ENCODE measurements around the gene MYO7A.

MYO7A gene

GRCh38 chr11:77108436-77108835, 19.6 kb upstream of the MYO7A start:
- DNase-seq, result no peak
- intact Hi-C loops (cut with DNase I), result no loop called here

GRCh38 chr11:77109236-77110019, 18.6 kb upstream of the MYO7A start:
- intact Hi-C loops (cut with DNase I), result no loop called here
- DNase-seq, result peak in 2 of 10 donors; percentile 25 to 83

GRCh38 chr11:77110836-77111235, 17.2 kb upstream of the MYO7A start:
- intact Hi-C loops (cut with DNase I), result no loop called here
- peak in 2 of 10 donors; percentile 43 to 60 for DNase-seq

GRCh38 chr11:77111277-77111676, 16.8 kb upstream of the MYO7A start:
- intact Hi-C loops (cut with DNase I), result no loop called here
- peak in 1 of 10 donors; percentile 10 for DNase-seq

GRCh38 chr11:77111946-77112345, 16.1 kb upstream of the MYO7A start:
- intact Hi-C loops (cut with DNase I), result no loop called here

GRCh38 chr11:77112641-77113381, 15.2 kb upstream of the MYO7A start:
- DNase-seq, result peak in 3 of 10 donors; percentile 72 to 83 (median 79)
- intact Hi-C loops (cut with DNase I), result no loop called here

More at GRCh38 chr11:77111946-77112345, 16.1 kb upstream of the MYO7A start:
- peak in 2 of 10 donors; percentile 55 for DNase-seq

GRCh38 chr11:77113382-77114088, 14.5 kb upstream of the MYO7A start:
- intact Hi-C loops (cut with DNase I), result no loop called here
- DNase-seq, result peak in 6 of 10 donors; percentile 30 to 85 (median 47)

- peak in 2 of 10 donors; percentile 31 to 55 for DNase-seq
- intact Hi-C loops (cut with DNase I), result no loop called here
Measured at GRCh38 chr11:77114089-77114463, 14.0 kb upstream of the MYO7A start.

- intact Hi-C loops (cut with DNase I), result no loop called here
- peak in 3 of 10 donors; percentile 26 to 77 (median 66) for DNase-seq
Measured at GRCh38 chr11:77115181-77115611, 12.8 kb upstream of the MYO7A start.

GRCh38 chr11:77115956-77116355, 12.1 kb upstream of the MYO7A start:
- peak in 3 of 10 donors; percentile 3 to 64 (median 63) for DNase-seq
- intact Hi-C loops (cut with DNase I), result no loop called here

- peak in 4 of 10 donors; percentile 20 to 47 (median 34) for DNase-seq
- intact Hi-C loops (cut with DNase I), result no loop called here
Measured at GRCh38 chr11:77117492-77117891, 10.6 kb upstream of the MYO7A start.

GRCh38 chr11:77118086-77118485, 10.0 kb upstream of the MYO7A start:
- peak in 3 of 10 donors; percentile 14 to 77 (median 73) for DNase-seq
- intact Hi-C loops (cut with DNase I), result no loop called here

- DNase-seq, result peak in 4 of 10 donors; percentile 15 to 84 (median 70)
- intact Hi-C loops (cut with DNase I), result no loop called here
Measured at GRCh38 chr11:77118971-77119370, 9.1 kb upstream of the MYO7A start.

GRCh38 chr11:77119531-77119936, 8.5 kb upstream of the MYO7A start:
- intact Hi-C loops (cut with DNase I), result no loop called here
- DNase-seq, result peak in 4 of 10 donors; percentile 19 to 74 (median 63)

- peak in 3 of 10 donors; percentile 26 to 62 (median 50) for DNase-seq
- intact Hi-C loops (cut with DNase I), result no loop called here
Measured at GRCh38 chr11:77120571-77120970, 7.5 kb upstream of the MYO7A start.

- peak in 4 of 10 donors; percentile 16 to 82 (median 62) for DNase-seq
- intact Hi-C loops (cut with DNase I), result no loop called here
Measured at GRCh38 chr11:77121096-77121640, 6.9 kb upstream of the MYO7A start.

GRCh38 chr11:77121876-77122575, 6.0 kb upstream of the MYO7A start:
- DNase-seq, result peak in 3 of 10 donors; percentile 39 to 69 (median 67)
- intact Hi-C loops (cut with DNase I), result no loop called here

GRCh38 chr11:77122576-77123212, 5.4 kb upstream of the MYO7A start:
- DNase-seq, result peak in 3 of 10 donors; percentile 31 to 71 (median 53)
- intact Hi-C loops (cut with DNase I), result no loop called here

GRCh38 chr11:77123591-77123990, 4.5 kb upstream of the MYO7A start:
- intact Hi-C loops (cut with DNase I), result no loop called here
- DNase-seq, result peak in 3 of 10 donors; percentile 33 to 82 (median 55)
